HG02759 (cell line): Measurements from ENCODE around the gene RNF220.

Experiments
- ATAC-seq: cut with Tn5 transposase; IDR thresholded peaks from one replicate; pipeline ENCODE4 v1.9.1; 2021; ENCODE audit warnings: mild to moderate bottlenecking, moderate library complexity; ENCODE audit not compliant: unreplicated experiment

Gene RNF220

DNA sequence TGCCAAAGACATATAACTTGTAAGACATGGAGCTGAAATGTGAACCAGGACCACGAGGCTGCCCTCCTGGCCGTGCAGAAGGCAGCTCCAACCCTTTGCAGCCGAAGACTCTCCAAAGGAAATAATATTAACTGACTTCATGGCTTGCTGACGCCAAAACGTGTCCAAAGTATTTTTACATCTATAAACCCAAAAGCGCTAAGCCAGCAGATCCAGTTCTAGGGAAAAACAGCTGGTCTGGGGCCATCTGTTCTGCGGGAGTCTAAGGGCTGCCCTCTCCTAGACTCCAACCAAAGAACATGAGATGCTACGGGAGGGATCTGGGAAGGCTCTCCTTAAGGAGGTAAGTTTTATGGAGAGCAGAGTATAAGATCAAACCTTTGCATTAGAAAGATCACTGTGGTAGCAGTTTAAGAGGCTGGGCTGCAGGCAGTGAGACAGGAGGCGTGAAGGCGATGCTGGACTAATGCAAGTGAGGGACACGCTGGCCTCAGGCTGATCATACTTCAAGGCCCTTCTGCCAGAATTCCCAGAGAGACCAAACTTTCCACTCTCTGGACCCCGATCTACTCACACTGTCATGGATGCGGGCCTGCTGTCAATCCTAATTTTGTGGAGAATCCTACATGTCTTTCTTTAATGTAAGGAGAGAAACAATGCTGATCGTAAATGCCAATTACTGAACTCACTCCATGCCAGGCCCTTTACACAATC is 268.1 kb downstream of the RNF220 start:
- ATAC-seq, result no peak

DNA sequence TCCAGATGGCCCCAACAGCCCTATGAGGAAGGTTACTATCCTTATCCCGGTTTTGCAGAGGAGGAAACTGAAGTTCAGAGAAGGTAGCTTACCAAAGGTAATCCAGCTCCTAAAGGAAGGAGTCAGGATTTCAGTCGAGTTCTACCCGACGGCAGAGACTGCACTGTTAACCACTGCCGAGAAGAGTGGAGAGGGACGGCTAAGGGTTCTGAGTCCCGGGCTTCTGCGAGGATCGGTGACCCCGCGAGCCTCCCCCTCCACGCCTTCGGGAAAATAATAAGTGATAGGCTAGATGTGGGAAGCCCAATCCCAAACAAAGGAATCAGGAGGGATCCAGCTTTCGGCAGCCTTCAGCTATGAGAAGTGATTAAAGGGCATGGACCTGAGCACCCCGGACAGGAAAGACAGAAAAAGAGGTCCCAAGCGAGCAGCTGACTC is 268.6 kb downstream of the RNF220 start:
- ATAC-seq, result peak; percentile 2

DNA sequence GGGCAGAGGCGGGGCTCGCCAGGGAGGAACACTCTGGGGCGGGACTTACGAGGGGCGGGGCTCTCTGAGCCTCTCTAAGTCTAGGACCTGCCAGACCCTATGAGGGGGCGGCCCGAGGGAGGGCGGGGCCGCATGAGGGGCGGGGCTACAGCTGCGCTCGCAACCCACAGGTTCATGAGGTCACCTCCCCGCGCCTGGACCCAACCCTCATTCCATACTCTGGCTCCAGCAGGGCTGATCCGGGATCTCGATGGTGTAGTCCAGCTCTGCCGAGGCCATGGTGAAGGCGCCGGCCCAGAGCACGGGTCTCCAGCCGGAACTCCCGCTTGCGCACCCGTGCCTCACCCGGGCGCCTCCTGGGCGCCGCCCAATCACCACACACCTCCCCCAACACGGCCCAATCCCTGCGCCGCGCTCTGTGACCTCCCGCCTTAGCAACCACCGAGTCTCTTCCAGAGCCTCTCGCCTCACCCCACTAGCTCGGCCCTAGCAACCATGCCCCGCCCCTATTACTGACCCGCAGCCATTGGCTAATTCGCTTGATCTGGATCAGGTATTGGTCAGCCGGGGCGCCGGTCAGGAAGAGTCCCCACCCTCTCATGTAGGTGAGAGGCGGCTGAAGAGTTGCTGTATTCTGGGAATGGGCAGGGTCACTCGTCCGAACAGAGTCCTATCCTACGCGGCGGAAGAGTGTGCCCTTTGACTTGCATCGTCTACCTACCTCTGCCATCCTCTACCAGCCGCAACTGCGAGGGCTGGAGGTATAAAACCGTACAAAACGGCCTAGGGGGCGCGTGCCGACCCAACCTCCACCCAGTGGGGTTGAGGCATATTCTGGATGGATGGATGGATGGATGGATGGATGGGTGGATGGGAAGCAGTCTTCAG is 269.3 kb downstream of the RNF220 start, which contains the start of the genes ARMH1 and TMEM53:
Gene ARMH1, plus strand, starts transcription at position 602 of the 888 bp plus-strand sequence. CDS start 14,984 bp downstream, outside the sequence.
Gene TMEM53, minus strand, starts transcription at position 369 of the 888 bp plus-strand sequence. Its CDS starts 90 bp downstream, at position 279.
- ATAC-seq, result peak; percentile 91

DNA sequence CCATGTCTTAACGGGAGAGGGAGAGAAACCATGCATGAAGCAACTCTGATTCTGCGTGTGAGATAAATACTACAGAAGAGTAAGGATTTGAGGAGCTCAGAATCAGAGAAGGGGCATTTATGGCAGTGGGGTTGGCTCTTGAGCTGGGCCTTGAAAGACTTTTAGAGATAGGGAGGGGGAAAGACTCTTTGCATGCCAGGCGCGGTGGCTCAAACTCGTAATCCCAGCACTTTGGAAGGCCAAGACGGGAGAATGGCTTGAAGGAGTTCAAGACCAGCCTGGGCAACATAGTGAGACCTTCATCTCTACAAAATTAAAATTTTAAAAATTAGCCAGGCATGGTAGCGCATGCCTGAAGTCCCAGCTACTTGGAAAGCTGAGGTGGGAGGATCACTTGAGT is 270.1 kb downstream of the RNF220 start:
- ATAC-seq, result no peak

DNA sequence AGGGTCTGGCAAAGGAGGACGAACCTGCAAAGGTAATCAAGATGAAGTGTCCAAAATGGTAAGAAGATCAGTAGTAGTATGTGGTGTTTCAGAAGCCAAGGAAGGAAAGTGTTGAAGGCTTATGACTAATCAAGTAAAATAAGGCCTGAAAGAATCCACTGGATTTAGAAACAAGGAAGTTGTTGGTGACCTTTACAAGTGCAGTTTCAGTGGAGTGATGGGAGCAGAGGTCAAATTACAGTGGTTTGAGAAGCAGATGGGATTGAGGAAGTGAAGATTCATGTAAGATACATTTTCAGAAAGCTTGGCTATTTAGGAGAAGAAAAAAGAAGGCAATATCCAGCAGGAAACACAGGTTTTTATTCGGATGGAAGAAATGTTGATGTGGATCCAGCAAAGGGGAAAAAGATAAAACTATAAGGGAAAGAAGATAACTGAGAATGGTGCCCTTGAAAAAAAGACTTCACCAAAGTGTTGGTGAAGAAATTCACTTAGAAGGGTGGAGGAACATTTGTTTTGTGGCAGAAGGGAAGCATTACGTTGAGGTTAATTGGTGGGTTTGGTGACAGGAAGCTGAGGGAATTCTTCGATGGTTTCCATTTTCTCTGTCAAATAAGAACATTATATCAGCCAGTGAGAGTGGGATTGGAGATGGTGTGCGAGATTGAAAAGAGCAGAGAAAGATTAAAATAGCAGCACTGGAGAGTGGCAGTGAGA is 271.6 kb downstream of the RNF220 start:
- ATAC-seq, result no peak

DNA sequence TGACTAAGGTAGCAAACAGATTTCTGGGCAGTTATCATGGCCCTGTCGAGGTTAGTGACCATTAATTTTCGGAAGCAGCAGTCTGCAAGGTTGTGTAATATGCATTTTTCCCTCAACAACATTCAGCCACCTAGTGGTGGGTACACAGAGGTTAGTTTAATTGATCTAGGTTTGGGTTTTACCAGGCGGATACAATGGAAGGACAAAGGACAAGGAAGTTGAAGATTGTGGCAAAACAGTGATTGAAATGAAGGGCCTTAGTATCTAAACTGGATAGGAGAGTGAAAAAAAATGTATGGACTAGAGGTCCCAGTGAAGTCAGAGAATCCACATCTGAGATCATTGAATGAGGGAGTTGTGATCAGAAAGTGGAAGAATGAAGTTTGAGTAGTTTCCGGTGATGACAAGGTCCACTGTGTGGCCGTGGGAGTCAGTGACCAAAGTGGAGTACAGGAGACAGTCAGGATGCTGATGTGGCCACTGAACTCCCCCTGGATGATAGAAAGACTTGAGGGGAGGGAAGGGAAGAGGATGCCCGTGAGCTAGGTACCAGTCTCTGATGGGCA is 272.2 kb downstream of the RNF220 start:
- ATAC-seq, result no peak

DNA sequence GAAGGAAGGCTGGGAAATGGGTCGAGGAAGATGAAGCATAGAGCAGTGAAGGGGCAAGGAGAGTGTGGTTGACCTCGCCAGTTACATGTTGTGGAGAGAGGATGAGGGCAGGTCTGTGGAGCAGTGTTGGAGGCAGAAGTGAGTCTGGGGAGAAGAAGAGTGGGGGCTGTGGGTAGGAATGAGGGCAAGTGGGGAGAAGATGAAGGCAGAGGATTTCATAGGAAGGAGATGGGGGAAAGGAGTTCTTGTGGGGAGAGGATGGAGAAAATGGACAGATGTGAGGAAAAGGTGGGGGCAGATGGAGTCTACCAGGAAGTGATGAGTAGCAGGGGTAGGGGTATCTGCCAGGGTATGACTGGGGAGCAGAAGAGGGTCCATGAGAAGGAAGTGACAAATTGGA is 273.1 kb downstream of the RNF220 start:
- no peak for ATAC-seq

DNA sequence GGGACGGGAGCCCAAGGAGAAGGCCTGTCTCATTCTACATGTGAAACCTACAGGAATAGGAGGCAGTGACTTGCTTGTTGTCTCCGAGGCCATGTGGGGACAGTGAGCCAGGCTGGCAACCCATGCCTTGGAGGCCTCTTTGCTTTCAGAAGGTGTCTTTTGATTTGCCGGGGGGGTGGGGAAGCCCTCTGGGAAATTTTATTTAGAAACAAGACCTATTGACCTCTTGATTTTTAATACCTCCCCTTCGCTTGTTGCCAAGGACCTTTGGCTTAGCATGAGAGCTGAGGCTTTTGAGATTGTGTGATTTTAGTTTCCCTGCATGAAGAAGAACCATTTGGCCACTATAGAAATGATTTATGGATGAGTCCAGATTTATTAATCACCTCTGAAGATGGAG is 273.6 kb downstream of the RNF220 start:
- ATAC-seq, result no peak

DNA sequence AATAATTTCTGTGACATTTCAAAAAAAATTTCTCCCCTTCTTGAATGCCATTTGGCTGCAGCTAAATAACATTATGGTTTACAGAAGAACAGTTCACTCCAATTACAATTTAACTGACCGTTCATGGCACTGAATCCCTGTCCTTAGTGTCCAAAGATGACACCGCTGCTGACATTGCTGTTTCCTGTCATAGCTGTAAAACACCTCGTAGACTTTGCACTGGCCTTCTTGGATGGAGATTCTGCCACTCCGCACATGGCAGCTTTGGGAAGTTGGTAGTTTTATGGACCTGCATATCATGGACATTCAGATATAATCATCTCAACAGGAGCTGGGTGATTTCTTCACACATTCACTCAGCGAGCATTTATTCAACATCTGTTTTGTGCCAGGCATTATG is 274.4 kb downstream of the RNF220 start:
- ATAC-seq, result no peak

DNA sequence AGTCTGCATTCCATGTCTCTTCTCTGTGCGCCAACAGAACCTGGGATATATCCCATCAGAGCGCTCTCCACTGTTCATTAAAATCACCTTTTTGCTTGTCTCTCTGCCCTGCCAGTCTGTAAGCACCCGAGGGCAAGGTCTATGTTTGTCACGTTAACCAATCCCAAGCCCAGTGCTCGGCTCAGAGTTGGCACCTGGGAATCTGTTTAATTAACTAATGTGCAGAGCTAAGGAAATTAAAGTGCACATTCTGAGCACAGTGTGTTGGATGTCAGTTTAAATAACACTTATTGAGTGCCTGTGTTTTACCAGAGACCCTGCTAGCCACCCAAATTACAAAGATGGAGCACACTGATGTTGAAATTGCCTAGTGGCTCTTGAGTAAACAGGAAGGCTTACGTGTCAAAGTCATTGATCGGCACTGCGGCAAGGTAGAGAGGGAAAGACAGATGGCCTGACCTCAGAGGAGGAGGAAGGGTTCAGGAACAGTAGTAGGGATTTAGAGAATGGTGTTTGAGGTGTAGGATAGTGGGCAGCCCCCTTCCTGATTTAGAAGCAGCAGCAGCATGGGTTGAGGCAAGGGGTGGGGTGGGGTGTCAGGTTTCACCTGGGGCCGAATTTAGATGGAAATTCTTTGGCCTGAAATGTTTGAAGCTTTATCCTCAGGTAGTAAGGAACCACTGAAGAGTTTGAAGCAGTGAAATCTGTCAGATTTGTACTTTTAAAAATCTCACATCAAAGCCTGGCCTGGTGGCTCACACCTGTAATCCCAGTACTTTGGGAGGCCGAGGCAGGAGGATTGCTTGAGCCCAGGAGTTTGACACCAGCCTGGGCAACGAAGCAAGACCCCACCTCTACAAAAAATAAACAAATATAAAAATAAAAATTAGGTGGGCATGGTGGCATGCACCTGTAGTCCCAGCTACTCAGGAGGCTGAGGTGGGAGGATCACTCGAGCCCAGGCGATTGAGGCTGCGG is 277.1 kb downstream of the RNF220 start:
- ATAC-seq, result no peak

DNA sequence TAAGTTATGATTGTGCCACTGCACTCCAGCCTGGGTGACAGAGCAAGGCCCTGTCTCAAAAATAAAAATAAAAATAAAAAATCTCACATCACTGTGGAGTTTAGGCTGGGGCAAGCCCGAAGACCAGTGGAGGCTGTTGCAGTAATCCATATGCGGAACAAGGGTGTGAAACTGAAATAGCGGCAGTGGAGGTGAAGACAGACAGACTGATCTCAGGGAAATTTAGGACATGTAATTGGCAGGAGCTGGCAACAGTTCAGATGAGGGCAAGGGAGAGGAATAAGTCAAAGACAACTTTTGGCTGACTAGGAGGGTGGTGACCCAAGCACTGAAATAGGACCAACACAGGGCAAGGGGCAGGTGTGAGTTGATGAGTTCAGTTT is 277.8 kb downstream of the RNF220 start:
- ATAC-seq, result no peak

DNA sequence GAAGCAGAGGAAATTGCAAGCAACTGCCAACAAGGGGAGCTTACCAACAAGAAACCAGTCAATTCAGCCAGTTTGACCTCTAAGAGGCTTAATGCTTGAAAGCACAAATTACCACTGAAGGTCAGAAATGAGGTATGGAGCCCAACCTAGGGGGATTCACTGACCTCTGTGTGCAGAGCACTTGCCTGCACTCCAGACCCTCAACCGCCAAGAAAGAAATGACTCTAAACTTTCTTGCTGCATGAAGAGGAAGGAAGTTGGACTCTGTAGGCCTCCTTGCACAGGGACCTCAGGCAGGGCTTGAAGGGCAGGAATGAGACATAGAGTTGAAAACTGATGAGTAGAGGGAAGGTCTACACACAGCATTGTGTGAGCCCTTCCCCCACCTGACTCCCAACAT is 279.5 kb downstream of the RNF220 start:
- ATAC-seq, result peak; percentile 88

DNA sequence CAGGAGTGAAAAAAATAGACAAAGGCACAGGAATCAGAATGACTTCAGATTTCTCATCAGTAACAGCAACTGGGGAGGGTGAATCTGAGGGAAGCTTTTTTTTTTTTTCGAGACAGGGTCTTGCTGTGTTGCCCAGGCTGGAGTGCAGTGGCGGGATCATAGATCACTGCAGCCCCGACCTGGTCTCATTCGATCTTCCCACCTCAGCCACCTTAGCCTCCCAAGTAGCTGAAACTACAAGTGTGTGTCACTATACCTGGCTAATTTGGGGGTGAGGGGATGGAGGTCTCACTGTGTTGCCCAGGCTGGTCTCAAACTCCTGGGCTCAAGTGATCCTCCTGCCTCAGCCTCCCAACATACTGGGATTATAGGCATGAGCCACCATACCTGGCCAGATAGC is 280.2 kb downstream of the RNF220 start:
- ATAC-seq, result no peak

DNA sequence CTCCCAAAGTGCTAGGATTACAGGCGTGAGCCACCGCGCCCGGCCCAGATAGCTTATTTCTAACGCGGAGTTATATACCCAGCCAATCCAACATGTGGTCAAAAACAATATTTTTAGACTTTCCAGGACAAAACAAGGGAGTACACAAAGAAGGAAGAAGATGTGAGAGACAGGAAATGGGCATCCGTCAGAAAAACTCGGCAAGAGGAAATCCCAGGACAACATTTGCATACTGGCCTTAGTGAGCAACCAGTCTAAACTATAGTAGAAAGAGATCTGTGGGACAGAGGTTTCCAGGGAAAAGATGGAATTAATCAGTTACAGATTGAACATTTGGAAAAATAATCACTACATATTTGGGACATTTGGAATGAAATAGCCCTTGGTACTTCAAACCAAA is 280.8 kb downstream of the RNF220 start:
- no peak for ATAC-seq

DNA sequence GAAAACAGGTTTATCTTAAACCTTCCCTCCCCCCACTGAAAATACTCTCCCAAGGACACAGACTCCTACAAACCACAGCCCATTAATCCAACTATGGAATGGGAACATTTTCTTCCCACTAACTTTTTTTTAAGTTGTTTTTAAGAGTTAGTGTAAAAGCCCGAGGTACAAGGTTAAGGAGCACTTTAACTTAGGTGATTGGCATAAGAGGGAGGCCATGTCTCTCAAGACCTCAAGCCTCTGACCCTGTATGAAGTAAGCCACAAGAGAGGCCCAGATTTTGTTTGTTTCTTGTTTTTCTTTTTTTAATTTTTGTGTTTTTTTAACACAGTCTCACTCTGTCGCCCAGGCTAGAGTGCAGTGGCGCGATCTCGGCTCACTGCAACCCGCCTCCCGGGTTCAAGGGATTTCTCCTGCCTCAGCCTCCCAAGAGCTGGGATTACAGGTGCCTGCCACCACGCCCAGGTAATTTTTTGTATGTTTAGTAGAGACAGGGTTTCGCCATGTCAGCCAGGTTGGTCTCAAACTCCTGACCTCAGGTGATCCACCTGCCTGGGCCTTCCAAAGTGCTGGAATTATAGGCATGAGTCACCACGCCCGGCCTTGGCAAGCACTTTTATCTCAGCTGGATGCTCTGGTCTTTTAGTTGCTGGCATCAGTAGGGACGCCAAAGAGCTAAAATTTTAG is 283.8 kb downstream of the RNF220 start:
- ATAC-seq, result no peak

DNA sequence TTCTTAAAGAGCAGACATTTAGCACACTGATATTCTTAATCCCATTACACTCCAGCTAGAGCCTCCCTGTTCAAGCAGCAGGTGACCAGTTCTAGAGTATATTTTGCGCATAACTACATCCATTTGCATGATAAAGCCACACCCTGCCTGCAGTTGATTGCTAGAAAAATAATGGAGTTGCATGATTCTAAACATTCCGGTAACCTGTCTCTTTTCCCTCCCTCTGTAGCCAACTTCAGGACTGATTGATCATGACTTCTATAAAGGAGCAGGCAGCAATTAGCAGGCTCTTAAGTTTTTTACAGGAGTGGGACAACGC is 284.4 kb downstream of the RNF220 start:
- ATAC-seq, result no peak

DNA sequence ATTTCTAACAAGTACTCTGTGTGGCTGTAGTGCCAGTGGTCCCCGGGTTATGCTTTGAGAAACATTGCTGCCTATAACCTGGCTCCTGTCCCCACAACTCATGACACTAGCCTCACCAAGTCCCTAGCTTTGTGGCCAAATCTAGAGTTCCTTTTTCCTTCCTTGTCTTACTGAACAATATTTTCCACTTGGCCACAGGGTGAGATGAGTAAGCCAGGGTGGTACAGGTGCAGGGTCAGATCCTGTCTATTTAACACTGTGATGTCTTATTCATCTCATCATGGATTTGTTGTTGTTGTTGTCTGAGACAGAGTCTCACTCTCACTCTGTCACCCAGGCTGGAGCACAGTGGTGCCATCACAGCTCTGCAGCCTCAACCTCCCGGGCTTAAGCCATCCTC is 288.1 kb downstream of the RNF220 start:
- peak; percentile 43 for ATAC-seq

DNA sequence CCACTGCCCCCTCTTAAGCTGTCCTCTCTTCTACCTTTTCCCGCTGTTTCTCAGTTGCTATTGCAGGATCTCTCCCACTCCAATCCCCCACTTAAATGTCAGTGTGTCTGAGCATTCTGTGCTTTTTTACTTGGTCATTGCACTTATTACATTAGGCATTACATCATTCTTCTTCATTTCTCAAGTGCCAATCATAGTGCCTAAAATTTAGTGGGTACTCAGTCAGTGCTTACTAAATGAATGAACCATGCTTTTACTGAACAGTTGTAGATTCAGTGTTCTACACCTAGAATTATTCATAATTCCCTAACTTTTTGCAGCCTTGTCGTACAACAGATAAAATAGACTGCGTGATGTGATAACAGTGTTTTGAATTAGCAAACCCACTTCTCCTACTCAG is 288.8 kb downstream of the RNF220 start:
- ATAC-seq, result no peak

DNA sequence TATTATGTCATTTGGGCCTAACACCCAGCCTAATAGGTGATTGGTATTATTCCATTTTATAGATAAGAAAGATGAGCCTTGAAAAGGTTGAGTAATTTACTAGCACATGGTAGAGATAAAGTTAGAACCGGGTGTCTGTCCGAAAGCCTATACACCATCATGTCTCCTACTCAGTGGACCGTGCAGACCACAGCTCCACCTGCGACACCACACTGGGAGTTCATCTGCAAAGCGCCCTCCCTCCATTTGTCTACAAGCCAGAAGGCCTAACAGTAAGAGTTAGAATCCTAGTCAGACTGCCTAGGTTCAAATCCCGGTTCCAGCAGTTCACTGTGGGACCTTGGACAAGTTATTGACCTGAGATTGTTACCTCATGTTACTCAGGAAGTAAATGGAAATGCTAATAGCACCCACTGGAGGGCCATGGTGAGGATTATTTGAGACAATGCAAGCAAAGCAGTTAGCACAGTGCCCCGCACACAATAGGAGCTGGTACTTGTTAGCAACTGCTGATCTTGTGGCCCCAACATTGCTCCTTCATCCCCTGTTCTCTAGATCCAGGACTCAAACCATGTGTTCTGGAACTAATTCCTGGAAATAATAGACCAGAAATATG is 289.9 kb downstream of the RNF220 start:
- peak; percentile 69 for ATAC-seq
